ENCODE results near the gene RBM47.

DNA sequence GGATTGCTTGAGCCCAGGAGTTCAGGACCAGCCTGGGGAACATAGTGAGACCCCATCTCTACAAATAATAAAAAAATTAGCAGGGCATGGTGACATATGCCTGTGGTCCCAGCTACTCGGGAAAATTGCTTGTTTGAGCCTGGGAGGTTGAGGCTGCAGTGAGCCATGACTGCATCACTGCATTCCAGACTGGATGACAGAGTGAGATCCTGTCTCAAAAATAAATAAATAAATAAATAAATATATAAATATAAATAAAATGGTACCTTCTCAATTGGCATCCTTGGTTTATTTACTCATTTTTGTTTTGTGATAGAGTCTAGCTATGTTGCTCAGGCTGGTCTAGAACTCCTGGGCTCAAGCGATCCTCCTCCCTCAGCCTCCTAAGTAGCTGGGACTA is 150.3 kb downstream of the RBM47 start:
- no peak for TF ChIP-seq EZH2 (IDR thresholded peaks at IDR 0.05; ENCODE audit: borderline replicate concordance, control insufficient read depth, low read depth, low read length)
- TF ChIP-seq POLR2A (IDR thresholded peaks at IDR 0.05; ENCODE audit: low read depth, low read length): no peak
- TF ChIP-seq ETV6 (conservative IDR thresholded peaks at IDR 0.05 in 1 of 2, IDR thresholded peaks at IDR 0.05 in 1 of 2; ENCODE audit: borderline replicate concordance in 1 of 2, low read depth in 1 of 2): no peak
- no peak for TF ChIP-seq BRCA1 (IDR thresholded peaks at IDR 0.05; ENCODE audit: low read depth, low read length)
- no peak for TF ChIP-seq ZNF384 (IDR thresholded peaks at IDR 0.05; ENCODE audit: borderline replicate concordance, low read depth, low read length)
- no peak for TF ChIP-seq EP300 (IDR thresholded peaks at IDR 0.05; ENCODE audit: borderline replicate concordance in 1 of 2, control insufficient read depth in 1 of 2, low read depth in 2 of 2, low read length in 2 of 2)
- TF ChIP-seq, protein P1, sequence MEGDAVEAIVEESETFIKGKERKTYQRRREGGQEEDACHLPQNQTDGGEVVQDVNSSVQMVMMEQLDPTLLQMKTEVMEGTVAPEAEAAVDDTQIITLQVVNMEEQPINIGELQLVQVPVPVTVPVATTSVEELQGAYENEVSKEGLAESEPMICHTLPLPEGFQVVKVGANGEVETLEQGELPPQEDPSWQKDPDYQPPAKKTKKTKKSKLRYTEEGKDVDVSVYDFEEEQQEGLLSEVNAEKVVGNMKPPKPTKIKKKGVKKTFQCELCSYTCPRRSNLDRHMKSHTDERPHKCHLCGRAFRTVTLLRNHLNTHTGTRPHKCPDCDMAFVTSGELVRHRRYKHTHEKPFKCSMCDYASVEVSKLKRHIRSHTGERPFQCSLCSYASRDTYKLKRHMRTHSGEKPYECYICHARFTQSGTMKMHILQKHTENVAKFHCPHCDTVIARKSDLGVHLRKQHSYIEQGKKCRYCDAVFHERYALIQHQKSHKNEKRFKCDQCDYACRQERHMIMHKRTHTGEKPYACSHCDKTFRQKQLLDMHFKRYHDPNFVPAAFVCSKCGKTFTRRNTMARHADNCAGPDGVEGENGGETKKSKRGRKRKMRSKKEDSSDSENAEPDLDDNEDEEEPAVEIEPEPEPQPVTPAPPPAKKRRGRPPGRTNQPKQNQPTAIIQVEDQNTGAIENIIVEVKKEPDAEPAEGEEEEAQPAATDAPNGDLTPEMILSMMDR (IDR thresholded peaks at IDR 0.05 in 2 of 3, conservative IDR thresholded peaks at IDR 0.05 in 1 of 3; ENCODE audit: control insufficient read depth in 2 of 3, extremely low read depth in 1 of 3, insufficient read depth in 1 of 3, low read depth in 3 of 3, low read length in 3 of 3): no peak
- TF ChIP-seq, protein P2, sequence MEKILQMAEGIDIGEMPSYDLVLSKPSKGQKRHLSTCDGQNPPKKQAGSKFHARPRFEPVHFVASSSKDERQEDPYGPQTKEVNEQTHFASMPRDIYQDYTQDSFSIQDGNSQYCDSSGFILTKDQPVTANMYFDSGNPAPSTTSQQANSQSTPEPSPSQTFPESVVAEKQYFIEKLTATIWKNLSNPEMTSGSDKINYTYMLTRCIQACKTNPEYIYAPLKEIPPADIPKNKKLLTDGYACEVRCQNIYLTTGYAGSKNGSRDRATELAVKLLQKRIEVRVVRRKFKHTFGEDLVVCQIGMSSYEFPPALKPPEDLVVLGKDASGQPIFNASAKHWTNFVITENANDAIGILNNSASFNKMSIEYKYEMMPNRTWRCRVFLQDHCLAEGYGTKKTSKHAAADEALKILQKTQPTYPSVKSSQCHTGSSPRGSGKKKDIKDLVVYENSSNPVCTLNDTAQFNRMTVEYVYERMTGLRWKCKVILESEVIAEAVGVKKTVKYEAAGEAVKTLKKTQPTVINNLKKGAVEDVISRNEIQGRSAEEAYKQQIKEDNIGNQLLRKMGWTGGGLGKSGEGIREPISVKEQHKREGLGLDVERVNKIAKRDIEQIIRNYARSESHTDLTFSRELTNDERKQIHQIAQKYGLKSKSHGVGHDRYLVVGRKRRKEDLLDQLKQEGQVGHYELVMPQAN (conservative IDR thresholded peaks at IDR 0.05): no peak
- TF ChIP-seq, protein P3, sequence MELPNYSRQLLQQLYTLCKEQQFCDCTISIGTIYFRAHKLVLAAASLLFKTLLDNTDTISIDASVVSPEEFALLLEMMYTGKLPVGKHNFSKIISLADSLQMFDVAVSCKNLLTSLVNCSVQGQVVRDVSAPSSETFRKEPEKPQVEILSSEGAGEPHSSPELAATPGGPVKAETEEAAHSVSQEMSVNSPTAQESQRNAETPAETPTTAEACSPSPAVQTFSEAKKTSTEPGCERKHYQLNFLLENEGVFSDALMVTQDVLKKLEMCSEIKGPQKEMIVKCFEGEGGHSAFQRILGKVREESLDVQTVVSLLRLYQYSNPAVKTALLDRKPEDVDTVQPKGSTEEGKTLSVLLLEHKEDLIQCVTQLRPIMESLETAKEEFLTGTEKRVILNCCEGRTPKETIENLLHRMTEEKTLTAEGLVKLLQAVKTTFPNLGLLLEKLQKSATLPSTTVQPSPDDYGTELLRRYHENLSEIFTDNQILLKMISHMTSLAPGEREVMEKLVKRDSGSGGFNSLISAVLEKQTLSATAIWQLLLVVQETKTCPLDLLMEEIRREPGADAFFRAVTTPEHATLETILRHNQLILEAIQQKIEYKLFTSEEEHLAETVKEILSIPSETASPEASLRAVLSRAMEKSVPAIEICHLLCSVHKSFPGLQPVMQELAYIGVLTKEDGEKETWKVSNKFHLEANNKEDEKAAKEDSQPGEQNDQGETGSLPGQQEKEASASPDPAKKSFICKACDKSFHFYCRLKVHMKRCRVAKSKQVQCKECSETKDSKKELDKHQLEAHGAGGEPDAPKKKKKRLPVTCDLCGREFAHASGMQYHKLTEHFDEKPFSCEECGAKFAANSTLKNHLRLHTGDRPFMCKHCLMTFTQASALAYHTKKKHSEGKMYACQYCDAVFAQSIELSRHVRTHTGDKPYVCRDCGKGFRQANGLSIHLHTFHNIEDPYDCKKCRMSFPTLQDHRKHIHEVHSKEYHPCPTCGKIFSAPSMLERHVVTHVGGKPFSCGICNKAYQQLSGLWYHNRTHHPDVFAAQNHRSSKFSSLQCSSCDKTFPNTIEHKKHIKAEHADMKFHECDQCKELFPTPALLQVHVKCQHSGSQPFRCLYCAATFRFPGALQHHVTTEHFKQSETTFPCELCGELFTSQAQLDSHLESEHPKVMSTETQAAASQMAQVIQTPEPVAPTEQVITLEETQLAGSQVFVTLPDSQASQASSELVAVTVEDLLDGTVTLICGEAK (IDR thresholded peaks at IDR 0.05; ENCODE audit: borderline replicate concordance): no peak
- TF ChIP-seq KDM1A (IDR thresholded peaks at IDR 0.05; ENCODE audit: borderline replicate concordance): no peak
- TF ChIP-seq HDAC6 (IDR thresholded peaks at IDR 0.05; ENCODE audit: unreplicated experiment): no peak
- TF ChIP-seq NFYB (IDR thresholded peaks at IDR 0.05; ENCODE audit: insufficient read depth, low read depth, low read length): no peak
- TF ChIP-seq SP1 (IDR thresholded peaks at IDR 0.05; ENCODE audit: low read depth, low read length): no peak

Measured in GM12878 (cell line).